NT2/D1 (cell line): ENCODE data around the gene SAA2.

ENCODE experiments used
- SUZ12 ChIP-seq: IDR thresholded peaks from 2 replicates; pipeline ENCODE4 v1.6.1; 2011; ENCODE audit not compliant: insufficient read length, insufficient read depth; ENCODE audit errors: extremely low read depth
- YY1 ChIP-seq: IDR thresholded peaks from 2 replicates; pipeline ENCODE4 v1.6.1; 2011; ENCODE audit not compliant: insufficient read length, insufficient read depth

DNA sequence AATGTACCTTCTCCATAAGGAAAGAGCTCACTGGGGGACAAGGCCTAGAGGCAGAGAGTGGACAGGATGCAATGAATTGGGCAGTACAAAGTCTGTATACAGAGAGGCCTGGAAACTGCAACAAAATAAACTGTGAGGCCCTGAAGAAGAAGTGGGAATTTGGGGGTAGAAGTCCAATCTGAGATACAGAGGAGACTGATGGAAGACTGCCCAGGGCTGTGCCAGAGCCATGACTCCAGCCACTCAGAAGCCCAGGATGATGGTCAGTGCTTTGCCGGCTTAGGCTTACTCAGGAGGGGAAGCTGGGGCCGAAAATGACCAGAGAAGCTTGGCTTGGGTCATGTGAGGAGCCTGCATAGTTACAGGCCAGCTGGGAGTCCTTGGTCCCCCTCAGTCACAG lies 17.6 kb downstream of the SAA2 start:
- TF ChIP-seq SUZ12 = no peak
- no peak for TF ChIP-seq YY1
